ENCODE results near the gene SMR3A.

Gene SMR3A

DNA sequence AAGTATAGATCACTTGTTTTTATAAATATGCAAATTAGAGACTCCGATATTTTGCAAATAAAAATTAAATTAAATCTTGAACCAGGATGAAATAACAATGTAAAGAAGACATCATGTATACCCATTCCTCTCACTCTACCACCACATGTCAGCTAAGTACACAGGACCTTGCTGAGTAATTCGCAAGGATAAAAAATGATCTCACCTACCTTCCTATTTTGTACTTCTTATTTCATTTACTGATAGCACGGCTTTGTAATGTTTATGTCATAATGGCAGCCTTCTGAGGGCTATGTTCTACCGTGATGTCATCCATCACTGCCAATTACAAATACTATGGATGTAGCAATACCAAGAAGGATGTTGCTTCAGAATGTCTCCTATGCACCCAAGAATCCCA, 11.4 kb downstream of the SMR3A start:
- Histone ChIP-seq H3K4me2 (ENCODE audit: low read length, poor library complexity, severe bottlenecking) (no peak overlapping the region), H2AK5ac (ENCODE audit: low read length, severe bottlenecking) (no peak overlapping the region), H3K14ac (ENCODE audit: low read length in 2 of 2) (no peak overlapping the region), H2BK15ac (ENCODE audit: low read depth, poor library complexity, severe bottlenecking) (no peak overlapping the region), H3K18ac (ENCODE audit: low read depth in 1 of 2, low read length in 2 of 2) (no peak overlapping the region), H3K36me3 (ENCODE audit: control insufficient read depth in 1 of 2, insufficient read depth in 2 of 2, low read depth in 1 of 2, low read length in 2 of 2) (no peaks in the 10 kb centered on the region), H3K9me3 (ENCODE audit: control insufficient read depth, low read length) (no peaks in the 10 kb centered on the region), H4K91ac (ENCODE audit: low read length) (no peak overlapping the region), H3K4ac (ENCODE audit: low read depth in 1 of 2, low read length in 2 of 2) (no peak overlapping the region), H3K9ac (ENCODE audit: low read length) (no peak overlapping the region), H2BK5ac (ENCODE audit: low read depth, low read length, poor library complexity, severe bottlenecking) (no peak overlapping the region), H3K79me1 (replicated peaks; ENCODE audit: low read length, poor library complexity, severe bottlenecking) (no peaks in the 10 kb centered on the region), H3K27me3 (ENCODE audit: control insufficient read depth in 1 of 2, insufficient read depth in 1 of 2, low read length in 2 of 2) (no peaks in the 10 kb centered on the region), H2BK120ac (ENCODE audit: low read depth, low read length) (no peak overlapping the region), H2BK12ac (ENCODE audit: low read length in 2 of 2) (no peak overlapping the region), H3K27ac (ENCODE audit: low read length, poor library complexity, severe bottlenecking) (no peak overlapping the region), H3K4me1 (ENCODE audit: control insufficient read depth, insufficient read depth, low read depth, low read length) (no peaks in the 10 kb centered on the region), H3K23ac (ENCODE audit: low read length in 2 of 2) (no peak overlapping the region), H4K8ac (ENCODE audit: low read length) (no peak overlapping the region), H3K4me3 (ENCODE audit: insufficient read depth in 1 of 2, low read depth in 1 of 2, low read length in 2 of 2) (no peak overlapping the region), H2AFZ (ENCODE audit: low read depth, low read length) (no peak overlapping the region)
- WGBS: 85% methylated on average over 3 of the region's 4 CpGs
- DNase-seq: no peak

DNA sequence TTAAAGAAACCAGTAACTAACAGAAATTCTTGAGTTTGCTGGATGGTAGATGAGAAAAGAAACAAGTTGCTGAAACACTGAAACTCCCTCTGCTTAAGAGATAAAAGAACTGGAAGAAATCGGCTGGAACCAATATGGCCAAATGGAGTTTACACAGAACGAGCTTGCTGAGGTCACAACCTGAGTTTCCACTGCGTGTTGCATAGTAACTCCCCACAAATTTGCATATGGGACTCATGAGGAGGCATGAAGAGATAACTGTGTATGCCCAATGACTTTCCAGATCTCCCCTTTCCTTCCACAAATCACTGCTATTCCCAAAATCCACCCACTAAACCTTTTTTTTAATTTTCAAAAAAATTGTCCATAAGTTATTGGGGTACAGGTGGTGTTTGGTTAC, 12.2 kb downstream of the SMR3A start:
- Histone ChIP-seq H2BK120ac (ENCODE audit: low read depth, low read length) (no peak overlapping the region), H2BK12ac (ENCODE audit: low read length in 2 of 2) (no peak overlapping the region), H3K9me3 (ENCODE audit: control insufficient read depth, low read length) (no peaks in the 10 kb centered on the region), H3K4me3 (ENCODE audit: insufficient read depth in 1 of 2, low read depth in 1 of 2, low read length in 2 of 2) (no peak overlapping the region), H3K36me3 (ENCODE audit: control insufficient read depth in 1 of 2, insufficient read depth in 2 of 2, low read depth in 1 of 2, low read length in 2 of 2) (no peaks in the 10 kb centered on the region), H2AK5ac (ENCODE audit: low read length, severe bottlenecking) (no peak overlapping the region), H3K27ac (ENCODE audit: low read length, poor library complexity, severe bottlenecking) (no peak overlapping the region), H3K4me2 (ENCODE audit: low read length, poor library complexity, severe bottlenecking) (no peak overlapping the region), H3K4me1 (ENCODE audit: control insufficient read depth, insufficient read depth, low read depth, low read length) (no peaks in the 10 kb centered on the region), H3K4ac (ENCODE audit: low read depth in 1 of 2, low read length in 2 of 2) (no peak overlapping the region), H3K18ac (ENCODE audit: low read depth in 1 of 2, low read length in 2 of 2) (no peak overlapping the region), H3K14ac (ENCODE audit: low read length in 2 of 2) (no peak overlapping the region), H3K9ac (ENCODE audit: low read length) (no peak overlapping the region), H4K91ac (ENCODE audit: low read length) (no peak overlapping the region), H2BK15ac (ENCODE audit: low read depth, poor library complexity, severe bottlenecking) (no peak overlapping the region), H2BK5ac (ENCODE audit: low read depth, low read length, poor library complexity, severe bottlenecking) (no peak overlapping the region), H2AFZ (ENCODE audit: low read depth, low read length) (no peak overlapping the region), H3K27me3 (ENCODE audit: control insufficient read depth in 1 of 2, insufficient read depth in 1 of 2, low read length in 2 of 2) (no peaks in the 10 kb centered on the region), H4K8ac (ENCODE audit: low read length) (no peak overlapping the region), H3K23ac (ENCODE audit: low read length in 2 of 2) (no peak overlapping the region), H3K79me1 (replicated peaks; ENCODE audit: low read length, poor library complexity, severe bottlenecking) (no peaks in the 10 kb centered on the region)
- no peak for DNase-seq
- WGBS: 71% methylated on average over 3 of the region's 3 CpGs

DNA sequence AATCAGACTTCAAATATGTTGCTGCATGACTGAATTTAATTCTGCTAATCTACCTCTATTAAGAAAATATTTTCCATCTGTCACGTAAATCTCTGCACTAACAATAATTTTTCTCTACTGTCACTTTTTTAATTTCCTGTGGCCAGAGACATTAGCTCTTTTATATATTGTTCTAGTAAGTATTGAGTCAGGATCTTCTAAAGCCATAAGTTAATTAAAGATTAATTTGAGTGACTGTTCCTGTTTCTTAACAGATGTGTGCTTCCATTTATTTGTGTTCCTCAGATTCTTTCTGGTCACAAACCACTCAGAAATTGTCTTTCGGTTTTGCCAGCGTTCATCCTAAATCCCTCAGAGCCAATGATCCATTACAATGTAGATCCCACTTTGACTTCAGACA, 20.0 kb downstream of the SMR3A start:
- no peaks in the 10 kb centered on the region for H3K36me3 ChIP-seq (ENCODE audit: control insufficient read depth in 1 of 2, insufficient read depth in 2 of 2, low read depth in 1 of 2, low read length in 2 of 2)
- no peak overlapping the region for H2BK12ac ChIP-seq (ENCODE audit: low read length in 2 of 2)
- H2AFZ ChIP-seq (ENCODE audit: low read depth, low read length): no peak overlapping the region
- H3K9ac ChIP-seq (ENCODE audit: low read length): no peak overlapping the region
- no peaks in the 10 kb centered on the region for H3K27me3 ChIP-seq (ENCODE audit: control insufficient read depth in 1 of 2, insufficient read depth in 1 of 2, low read length in 2 of 2)
- no peak overlapping the region for H2AK5ac ChIP-seq (ENCODE audit: low read length, severe bottlenecking)
- H2BK15ac ChIP-seq (ENCODE audit: low read depth, poor library complexity, severe bottlenecking): no peak overlapping the region
- H3K9me3 ChIP-seq (ENCODE audit: control insufficient read depth, low read length): no peaks in the 10 kb centered on the region
- H3K4me2 ChIP-seq (ENCODE audit: low read length, poor library complexity, severe bottlenecking): no peak overlapping the region
- H3K27ac ChIP-seq (ENCODE audit: low read length, poor library complexity, severe bottlenecking): no peak overlapping the region
- no peak overlapping the region for H4K91ac ChIP-seq (ENCODE audit: low read length)
- no peak overlapping the region for H2BK120ac ChIP-seq (ENCODE audit: low read depth, low read length)
- no peak overlapping the region for H4K8ac ChIP-seq (ENCODE audit: low read length)
- no peak overlapping the region for H2BK5ac ChIP-seq (ENCODE audit: low read depth, low read length, poor library complexity, severe bottlenecking)
- no peak overlapping the region for H3K14ac ChIP-seq (ENCODE audit: low read length in 2 of 2)
- H3K4me1 ChIP-seq (ENCODE audit: control insufficient read depth, insufficient read depth, low read depth, low read length): no peaks in the 10 kb centered on the region
- DNase-seq: no peak
- H3K4me3 ChIP-seq (ENCODE audit: insufficient read depth in 1 of 2, low read depth in 1 of 2, low read length in 2 of 2): no peak overlapping the region
- no peaks in the 10 kb centered on the region for H3K79me1 ChIP-seq (replicated peaks; ENCODE audit: low read length, poor library complexity, severe bottlenecking)
- no peak overlapping the region for H3K23ac ChIP-seq (ENCODE audit: low read length in 2 of 2)
- no peak overlapping the region for H3K18ac ChIP-seq (ENCODE audit: low read depth in 1 of 2, low read length in 2 of 2)
- H3K4ac ChIP-seq (ENCODE audit: low read depth in 1 of 2, low read length in 2 of 2): no peak overlapping the region
- 75% methylated on average over 1 of the region's 3 CpGs for WGBS

DNA sequence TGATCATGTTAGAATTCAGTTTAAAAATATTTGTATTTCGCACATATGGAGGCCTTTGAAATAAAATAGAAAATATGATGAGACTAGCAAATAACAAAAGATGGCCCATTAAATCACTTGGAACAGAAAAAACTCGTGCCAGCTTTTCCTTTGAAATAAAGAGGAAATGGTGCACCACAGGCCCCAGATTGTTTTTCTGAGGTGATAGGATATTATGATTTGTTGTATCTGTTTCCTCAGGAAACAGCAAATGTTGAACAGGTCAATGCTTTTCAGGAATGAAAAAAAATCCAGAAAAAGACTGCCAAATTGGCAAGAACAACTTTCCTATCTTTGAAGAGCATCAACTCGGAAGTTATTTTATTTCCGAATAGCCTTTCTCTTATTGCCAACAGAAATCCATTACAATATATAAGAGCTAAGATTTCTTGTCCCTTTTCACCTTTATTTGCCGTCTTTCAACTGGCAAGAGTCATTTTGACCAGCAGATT, 22.2 kb downstream of the SMR3A start, which contains the start of gene SMR3B:
SMR3B (plus strand) TSS at position 441 of the 491 bp plus-strand sequence. CDS start 1,380 bp downstream, outside the sequence.
- Histone ChIP-seq H3K27ac (ENCODE audit: low read length, poor library complexity, severe bottlenecking) (no peak within 1 kb of the TSS), H2AK5ac (ENCODE audit: low read length, severe bottlenecking) (no peak within 1 kb of the TSS), H3K23ac (ENCODE audit: low read length in 2 of 2) (no peak within 1 kb of the TSS), H3K27me3 (ENCODE audit: control insufficient read depth in 1 of 2, insufficient read depth in 1 of 2, low read length in 2 of 2) (no peaks in the 10 kb centered on the region), H3K4me3 (ENCODE audit: insufficient read depth in 1 of 2, low read depth in 1 of 2, low read length in 2 of 2) (no peak within 1 kb of the TSS), H3K4me2 (ENCODE audit: low read length, poor library complexity, severe bottlenecking) (no peak within 1 kb of the TSS), H4K91ac (ENCODE audit: low read length) (no peak within 1 kb of the TSS), H4K8ac (ENCODE audit: low read length) (no peak within 1 kb of the TSS), H2BK5ac (ENCODE audit: low read depth, low read length, poor library complexity, severe bottlenecking) (no peak within 1 kb of the TSS), H3K4ac (ENCODE audit: low read depth in 1 of 2, low read length in 2 of 2) (no peak within 1 kb of the TSS), H3K36me3 (ENCODE audit: control insufficient read depth in 1 of 2, insufficient read depth in 2 of 2, low read depth in 1 of 2, low read length in 2 of 2) (no peaks in the 10 kb centered on the region), H3K9me3 (ENCODE audit: control insufficient read depth, low read length) (no peaks in the 10 kb centered on the region), H3K14ac (ENCODE audit: low read length in 2 of 2) (no peak within 1 kb of the TSS), H3K18ac (ENCODE audit: low read depth in 1 of 2, low read length in 2 of 2) (no peak within 1 kb of the TSS), H3K79me1 (replicated peaks; ENCODE audit: low read length, poor library complexity, severe bottlenecking) (no peaks in the 10 kb centered on the region), H3K9ac (ENCODE audit: low read length) (no peak within 1 kb of the TSS), H2BK120ac (ENCODE audit: low read depth, low read length) (no peak within 1 kb of the TSS), H2AFZ (ENCODE audit: low read depth, low read length) (no peak within 1 kb of the TSS), H2BK15ac (ENCODE audit: low read depth, poor library complexity, severe bottlenecking) (no peak within 1 kb of the TSS), H3K4me1 (ENCODE audit: control insufficient read depth, insufficient read depth, low read depth, low read length) (no peaks in the 10 kb centered on the region), H2BK12ac (ENCODE audit: low read length in 2 of 2) (no peak within 1 kb of the TSS)
- 83% methylated on average over 4 of the region's 5 CpGs for WGBS
- DNase-seq: no peak

Measured in mesenchymal stem cell (in vitro differentiated cells and primary cell).